H1 (cell line): ENCODE results near the gene PSME4.

ENCODE experiments used
- ATF3 ChIP-seq: IDR thresholded peaks from 2 replicates; pipeline ENCODE4 v1.6.1; 2011; ENCODE audit warnings: low read depth, mild to moderate bottlenecking, low read length; ENCODE audit not compliant: insufficient read depth
- CREB1 ChIP-seq: IDR thresholded peaks from 2 replicates; pipeline ENCODE4 v1.6.1; 2012; ENCODE audit warnings: inconsistent platforms
- CTCF ChIP-seq, 3 experiments: IDR thresholded peaks; 1 replicate in 2 of 3; 2 replicates in 1 of 3; pipeline versions ENCODE4 v1.5.1 to v1.6.1; 2011; ENCODE audit warnings: low read length in 3 of 3, mild to moderate bottlenecking in 3 of 3, inconsistent platforms in 2 of 3, low read depth in 1 of 3, moderate library complexity in 1 of 3; ENCODE audit not compliant: insufficient read depth in 1 of 3; ENCODE audit errors: control extremely low read depth in 1 of 3
- EGR1 ChIP-seq: IDR thresholded peaks from 2 replicates; pipeline ENCODE4 v1.6.1; 2011; ENCODE audit warnings: low read depth, low read length, borderline replicate concordance
- MAX ChIP-seq: IDR thresholded peaks from 2 replicates; pipeline ENCODE4 v1.6.1; 2012; ENCODE audit warnings: inconsistent platforms
- USF2 ChIP-seq: IDR thresholded peaks from 2 replicates; pipeline ENCODE4 v1.6.1; 2011; ENCODE audit warnings: low read length, improper control_type of control experiment

GRCh38 chr2:54015798-54016699, 45.3 kb upstream of the PSME4 start:
- TF ChIP-seq CTCF (IDR thresholded peaks at IDR 0.05; ENCODE audit: control extremely low read depth in 1 of 3, insufficient read depth in 1 of 3, low read depth in 1 of 3, low read length in 3 of 3): no peak
- TF ChIP-seq USF2: no peak
- no peak for TF ChIP-seq EGR1
- no peak for TF ChIP-seq MAX
- TF ChIP-seq CREB1: no peak
- no peak for TF ChIP-seq ATF3
